GM18502 (cell line): Measurements from ENCODE around the gene SHROOM4.

Experiments used
- ATAC-seq: cut with Tn5 transposase; IDR thresholded peaks from one replicate; pipeline ENCODE4 v1.9.1; 2021; ENCODE audit warnings: mild to moderate bottlenecking; ENCODE audit not compliant: unreplicated experiment, poor library complexity

The SHROOM4 gene

GRCh38 chrX:50707955-50708699 is 105.9 kb downstream of the SHROOM4 start:
- no peak for ATAC-seq

DNA sequence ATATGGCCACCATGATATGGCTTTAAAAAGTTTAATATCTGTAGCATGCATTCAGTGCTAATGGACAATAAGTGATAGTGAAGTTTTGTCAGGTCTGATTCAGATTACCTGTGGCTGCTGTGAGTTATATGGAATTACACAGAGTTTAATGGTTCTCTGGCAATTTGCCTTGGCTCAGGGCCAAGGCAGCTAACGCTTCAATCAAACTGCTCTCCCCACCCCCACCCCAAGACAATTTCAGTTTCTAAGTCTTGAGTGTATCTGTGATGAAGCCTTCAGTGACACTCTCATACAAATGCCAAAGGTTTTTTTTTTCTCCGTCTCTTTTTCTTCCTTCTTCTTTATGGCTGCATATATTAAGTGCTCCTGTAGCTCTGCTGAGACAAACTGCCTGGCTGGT is 106.6 kb downstream of the SHROOM4 start:
- no peak for ATAC-seq

DNA sequence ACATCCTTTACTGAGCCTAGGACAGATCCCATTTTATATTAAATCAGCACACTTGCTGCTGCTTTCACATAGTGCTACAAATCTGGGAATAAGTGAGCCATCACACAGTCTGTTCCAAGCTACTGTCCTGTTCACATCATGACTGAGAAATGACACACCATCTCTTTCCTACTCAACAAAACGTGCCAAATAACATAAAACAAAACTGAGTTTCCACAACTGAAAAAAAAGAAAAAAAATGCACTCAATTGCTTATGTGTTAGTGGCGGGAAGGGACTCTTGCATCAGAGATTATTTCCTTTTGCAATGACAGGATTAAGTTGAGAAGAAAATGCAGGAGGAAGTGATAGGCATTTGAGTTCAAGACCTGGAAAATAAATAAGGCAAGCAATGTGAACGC is 109.0 kb downstream of the SHROOM4 start:
- ATAC-seq = no peak

GRCh38 chrX:50704360-50704759 is 109.6 kb downstream of the SHROOM4 start:
- ATAC-seq = no peak

DNA sequence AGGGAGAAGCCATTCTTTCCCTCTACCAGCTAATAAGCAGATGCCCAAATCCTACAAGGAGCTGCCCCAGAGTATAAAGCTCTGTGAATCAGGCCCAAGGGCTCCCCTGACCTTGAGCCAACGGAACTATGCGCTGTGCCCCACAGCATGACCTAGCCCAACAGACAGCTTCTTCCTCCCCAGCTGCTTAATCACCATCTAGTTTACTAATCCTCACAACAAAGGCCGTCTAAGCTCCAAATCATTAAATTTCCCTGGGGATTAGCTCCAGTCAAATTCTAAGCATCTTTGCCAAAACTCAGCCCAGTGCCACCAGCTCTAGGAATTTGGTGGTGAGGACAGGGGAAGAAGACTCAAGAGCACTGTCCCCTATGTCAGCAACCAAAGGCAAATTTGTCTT is 113.1 kb downstream of the SHROOM4 start:
- no peak for ATAC-seq

GRCh38 chrX:50698944-50699343 is 115.0 kb downstream of the SHROOM4 start:
- ATAC-seq = no peak

GRCh38 chrX:50697691-50698090 is 116.3 kb downstream of the SHROOM4 start:
- ATAC-seq = no peak

GRCh38 chrX:50691820-50692219 is 122.2 kb downstream of the SHROOM4 start:
- ATAC-seq = peak; percentile 98

DNA sequence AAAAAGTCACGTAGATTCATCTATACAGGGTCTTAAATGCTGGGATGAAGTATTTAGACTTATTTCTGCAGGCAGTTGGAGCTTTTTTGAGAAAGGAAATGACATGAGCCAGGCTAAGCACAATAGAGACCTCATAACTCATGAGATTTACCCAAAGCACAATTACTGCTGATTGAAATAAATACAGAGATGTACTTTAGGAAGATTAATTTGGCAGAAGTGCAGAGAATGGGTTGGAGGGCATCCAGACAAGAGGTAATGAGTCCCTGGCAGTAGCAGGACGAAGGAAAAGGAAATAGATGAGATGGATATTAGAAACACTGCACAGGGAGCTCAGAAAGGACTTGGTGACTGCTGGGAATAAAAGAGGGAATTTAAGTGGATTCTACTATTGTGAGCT is 129.1 kb downstream of the SHROOM4 start:
- no peak for ATAC-seq

DNA sequence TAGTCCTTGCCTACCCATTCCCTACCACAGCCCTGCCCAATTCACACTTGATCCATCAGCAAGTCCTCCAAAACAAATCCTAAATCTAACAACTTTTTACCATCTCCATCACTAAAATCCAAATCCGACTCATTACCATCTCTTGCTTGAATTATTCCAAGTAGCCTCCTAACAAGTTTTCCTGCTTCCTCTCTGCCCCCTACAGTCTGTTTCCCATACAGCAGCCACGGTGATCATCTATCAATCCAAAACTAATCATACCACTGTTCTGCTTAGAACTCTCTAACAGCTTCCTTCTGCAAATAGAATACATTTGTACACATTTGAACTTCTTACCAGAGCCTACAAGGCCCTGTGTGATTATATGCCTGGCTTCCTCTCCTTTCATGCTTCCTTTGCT is 133.0 kb downstream of the SHROOM4 start:
- no peak for ATAC-seq

DNA sequence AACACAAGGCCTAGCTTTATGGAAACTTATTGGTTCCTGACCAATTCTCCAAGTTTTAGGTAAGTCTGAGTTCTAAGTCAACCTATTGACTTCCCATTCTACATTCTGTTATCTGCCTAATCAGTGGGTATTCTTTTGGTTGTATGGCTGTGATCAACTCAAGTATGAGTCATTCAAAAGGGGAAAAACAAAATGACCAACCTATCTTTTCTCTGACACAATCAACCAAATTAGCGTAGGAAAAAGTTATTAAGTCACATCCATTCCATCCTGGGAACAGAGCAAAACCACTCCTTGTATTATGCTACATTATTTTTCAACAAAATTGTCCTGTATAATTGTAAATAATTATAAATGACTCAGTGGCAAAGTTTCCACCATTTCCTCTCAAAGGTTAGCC is 136.2 kb downstream of the SHROOM4 start:
- ATAC-seq = no peak

DNA sequence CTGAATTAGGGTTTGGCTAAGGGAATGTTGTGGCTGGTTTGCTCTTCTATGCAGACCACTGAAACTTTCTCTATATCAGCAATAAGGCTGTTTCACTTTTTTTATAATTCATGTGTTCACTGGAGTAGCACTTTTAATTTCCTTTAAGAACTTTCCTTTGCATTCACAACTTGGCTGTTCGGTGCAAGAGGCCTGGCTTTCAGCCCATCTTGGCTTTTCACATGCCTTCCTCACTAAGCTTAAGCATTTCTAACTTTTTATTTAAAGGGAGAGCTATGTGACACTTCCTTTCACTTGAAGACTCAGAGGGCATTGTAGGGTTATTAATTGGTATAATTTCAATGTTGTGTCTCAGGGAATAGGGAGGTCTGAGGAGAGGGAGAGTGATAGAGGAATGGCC is 142.3 kb downstream of the SHROOM4 start:
- no peak for ATAC-seq

DNA sequence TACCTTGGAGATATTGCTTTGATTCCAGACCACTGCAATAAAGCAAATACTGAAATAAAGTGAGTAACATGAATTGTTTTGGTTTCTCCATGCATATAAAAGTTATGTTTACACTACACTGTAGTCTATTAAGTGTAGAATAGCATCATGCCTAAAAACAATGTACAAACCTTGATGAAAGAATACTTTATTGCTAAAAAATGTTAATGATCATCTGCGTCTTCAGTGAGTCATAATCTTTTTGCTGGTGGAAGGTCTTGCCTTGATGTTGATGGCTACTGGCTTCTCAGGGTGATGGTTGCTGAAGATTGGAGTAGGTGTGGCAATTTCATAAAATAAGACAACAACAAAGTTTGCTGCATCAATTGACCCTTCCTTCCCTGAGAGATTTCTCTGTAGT is 145.1 kb downstream of the SHROOM4 start:
- ATAC-seq = no peak

DNA sequence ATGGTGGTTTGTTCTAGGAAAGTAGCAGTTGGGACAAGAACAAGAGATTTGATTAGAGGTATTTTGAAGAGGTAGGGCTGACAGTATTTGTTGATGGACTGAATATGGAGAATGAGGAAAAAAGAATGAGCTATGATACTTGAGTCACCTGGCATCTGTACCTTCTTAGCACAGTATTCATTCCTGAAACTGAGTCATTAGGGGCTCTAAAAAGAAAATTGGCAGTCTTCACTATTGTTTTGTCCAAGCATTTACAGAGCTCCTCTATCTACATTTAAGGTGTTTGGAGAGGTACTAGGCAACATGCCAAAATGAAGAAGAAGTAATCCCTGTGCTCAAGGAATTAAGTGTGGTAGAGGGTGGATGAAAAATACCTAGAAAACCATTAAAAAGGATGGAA is 165.8 kb downstream of the SHROOM4 start:
- ATAC-seq = no peak

GRCh38 chrX:50644496-50644895 is 169.5 kb downstream of the SHROOM4 start:
- no peak for ATAC-seq

DNA sequence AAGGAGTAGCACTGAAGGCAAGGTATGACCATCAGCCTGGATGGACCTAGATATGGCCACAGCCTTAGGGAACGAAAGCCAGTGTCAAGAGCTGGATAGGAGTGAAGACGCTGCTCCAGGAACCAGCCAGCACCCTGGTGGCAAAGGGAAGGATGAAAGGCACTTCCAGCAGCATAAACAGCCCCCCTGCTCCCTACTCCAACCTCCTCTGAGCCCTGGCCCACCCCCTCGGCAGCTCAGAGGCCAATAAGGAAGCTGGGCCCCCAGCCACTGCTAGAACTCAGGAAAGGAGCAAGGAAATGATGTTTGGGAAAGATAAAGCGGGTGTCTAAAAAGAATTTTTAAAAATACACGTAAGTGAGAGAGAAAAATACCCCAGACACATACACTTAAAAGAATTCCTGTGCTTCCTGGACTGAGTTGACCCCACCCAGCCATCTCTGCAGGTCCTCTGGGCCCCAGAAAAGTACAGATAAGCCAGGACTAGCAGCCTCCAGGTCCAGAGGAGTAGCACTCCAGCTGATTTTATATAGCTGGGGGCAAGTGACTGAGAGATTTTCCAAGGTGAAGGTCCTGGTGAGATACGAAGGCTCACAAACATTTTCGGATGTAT is 170.4 kb downstream of the SHROOM4 start:
- no peak for ATAC-seq

- no peak for ATAC-seq
Measured at GRCh38 chrX:50638123-50638522, 175.9 kb downstream of the SHROOM4 start.

- ATAC-seq = no peak
Measured at GRCh38 chrX:50635817-50636365, 178.1 kb downstream of the SHROOM4 start.

GRCh38 chrX:50635162-50635561 is 178.8 kb downstream of the SHROOM4 start:
- ATAC-seq = no peak

DNA sequence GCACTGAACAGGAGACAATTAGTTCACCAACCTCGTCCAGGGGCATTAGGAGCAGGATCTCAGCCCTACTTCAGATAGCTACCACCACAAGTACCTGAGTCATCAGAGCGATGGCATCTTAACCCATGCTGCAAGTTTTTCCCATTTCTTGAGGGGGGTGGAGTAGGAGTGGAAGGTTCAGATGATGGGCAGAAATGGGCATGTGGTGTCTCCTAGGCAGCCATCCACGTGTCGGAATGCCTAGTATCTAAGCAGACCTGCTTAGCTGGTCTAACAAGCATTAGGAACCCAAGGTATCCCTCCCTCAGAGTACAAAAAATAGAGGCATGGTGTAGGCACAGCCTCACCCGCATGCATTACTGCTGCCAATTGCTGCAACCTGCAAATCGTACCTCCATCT is 184.2 kb downstream of the SHROOM4 start:
- no peak for ATAC-seq

DNA sequence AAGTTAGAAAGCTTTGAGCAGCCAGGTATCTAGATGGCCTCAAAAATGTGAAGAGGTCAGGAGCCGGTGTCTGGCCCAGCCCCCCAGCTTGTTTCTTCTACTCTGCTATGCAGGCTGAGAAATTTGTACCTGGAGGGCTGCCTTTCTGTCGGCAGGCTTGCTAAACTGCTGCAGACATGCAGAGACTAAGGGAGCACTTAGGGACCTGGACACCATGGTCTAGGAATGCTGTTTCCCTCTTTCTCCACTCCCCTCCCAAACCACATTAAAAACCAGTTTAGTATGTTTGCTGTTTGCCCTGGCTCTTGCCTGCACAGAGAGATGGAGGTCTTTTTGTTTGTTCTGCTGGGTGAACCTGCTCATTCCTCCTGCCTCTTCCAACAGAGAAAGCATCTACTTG is 186.3 kb downstream of the SHROOM4 start:
- no peak for ATAC-seq

- no peak for ATAC-seq
Measured at GRCh38 chrX:50626432-50626831, 187.6 kb downstream of the SHROOM4 start.
